PC-9 (cell line): Measurements from ENCODE around the gene PTOV1. TPM values are rescaled to one million over a fixed set of nuclear protein-coding genes. Genes with fewer than 3 reads are reported as not detected.

Experiments used
- BruUV-seq: library from RNA; stranded (reverse); fragments of 400-500 nt; replicated peaks from 2 replicates; lab custom pipeline; 2021; lab: Mats Ljungman, UMichigan
- CTCF ChIA-PET: fragments of 300-600 bp; sonication (Branson Sonifier 250); formaldehyde crosslinking; loops from one replicate; lab custom pipeline; 2022; ENCODE audit warnings: antibody characterized with exemption; lab: Charles Lee
- POLR2A ChIA-PET: fragments of 300-600 bp; sonication (Branson Sonifier 250); formaldehyde crosslinking; loops from one replicate; lab custom pipeline; 2022; ENCODE audit warnings: antibody characterized with exemption; ENCODE audit not compliant: unreplicated experiment; lab: Charles Lee
- DNase-seq, 2 experiments: peaks; one replicate each; pipeline versions ENCODE4 v3.0.0 to v3.0.0-alpha.2; 2015 to 2022; ENCODE audit warnings: mixed read lengths in 1 of 2
- H2AFZ ChIP-seq: fragments of 200-600 bp; sonication (generic); 2 replicates; pipeline ENCODE4 v1.8.1; 2017; ENCODE audit warnings: antibody characterized with exemption
- H3F3A ChIP-seq: fragments of 200-600 bp; sonication (generic); 2 replicates; pipeline ENCODE4 v1.8.1; 2017; ENCODE audit warnings: antibody characterized with exemption, mild to moderate bottlenecking, low read depth; ENCODE audit not compliant: insufficient read depth
- H3K27ac ChIP-seq: fragments of 200-600 bp; sonication (generic); 2 replicates; pipeline ENCODE4 v1.6.1; 2016; ENCODE audit warnings: mixed run types
- H3K27me3 ChIP-seq: fragments of 200-600 bp; sonication (generic); 2 replicates; pipeline ENCODE4 v1.6.1; 2016; ENCODE audit warnings: low read depth, mixed run types; ENCODE audit not compliant: insufficient read depth
- H3K36me3 ChIP-seq: fragments of 200-600 bp; sonication (generic); 2 replicates; pipeline ENCODE4 v1.6.1; 2016; ENCODE audit warnings: low read depth, mixed run types
- H3K4me1 ChIP-seq: fragments of 200-600 bp; sonication (generic); replicated peaks from 2 replicates; pipeline ENCODE4 v1.6.1; 2016; ENCODE audit warnings: mixed run types; ENCODE audit not compliant: insufficient read depth
- H3K4me2 ChIP-seq: fragments of 200-600 bp; sonication (generic); 2 replicates; pipeline ENCODE4 v1.6.1; 2017; ENCODE audit warnings: mixed run types
- H3K4me3 ChIP-seq: fragments of 200-600 bp; sonication (generic); 2 replicates; pipeline ENCODE4 v1.6.1; 2016; ENCODE audit warnings: mixed run types
- H3K79me2 ChIP-seq: fragments of 200-600 bp; sonication (generic); 2 replicates; pipeline ENCODE4 v1.6.1; 2017; ENCODE audit warnings: low read depth, mixed run types
- H3K9me2 ChIP-seq: fragments of 200-600 bp; sonication (generic); 2 replicates; pipeline ENCODE4 v1.8.1; 2017; ENCODE audit warnings: mild to moderate bottlenecking; ENCODE audit not compliant: insufficient read depth
- H3K9me3 ChIP-seq: fragments of 200-600 bp; sonication (generic); 2 replicates; pipeline ENCODE4 v1.8.1; 2016; ENCODE audit warnings: low read depth; ENCODE audit not compliant: insufficient read depth
- H4K20me1 ChIP-seq: fragments of 200-600 bp; sonication (generic); 2 replicates; pipeline ENCODE4 v1.8.1; 2017; ENCODE audit not compliant: insufficient read depth
- EZH2 ChIP-seq: fragments of 200-600 bp; sonication (generic); IDR thresholded peaks from 2 replicates; pipeline ENCODE4 v1.8.0; 2017; ENCODE audit warnings: antibody characterized with exemption, low read depth
- intact Hi-C: fragments of 100-400 bp; cut with micrococcal nuclease; formaldehyde crosslinking; loops from one replicate; pipeline ENCODE4 v1.10.0; 2022; ENCODE audit not compliant: unreplicated experiment
- total RNA-seq: library from RNA; stranded (reverse); gene quantifications from 2 replicates; pipeline ENCODE4 v1.2.3, GENCODE V29; 2021
- TF ChIP-seq, protein P1 (sequence below): fragments of 200-600 bp; sonication (generic); conservative IDR thresholded peaks from 2 replicates; pipeline ENCODE4 v1.6.1; 2017; ENCODE audit warnings: mixed run types, antibody characterized with exemption, mild to moderate bottlenecking, moderate library complexity

Gene PTOV1
- total RNA-seq, 1 experiment from 2014 or later, result 155 TPM

DNA sequence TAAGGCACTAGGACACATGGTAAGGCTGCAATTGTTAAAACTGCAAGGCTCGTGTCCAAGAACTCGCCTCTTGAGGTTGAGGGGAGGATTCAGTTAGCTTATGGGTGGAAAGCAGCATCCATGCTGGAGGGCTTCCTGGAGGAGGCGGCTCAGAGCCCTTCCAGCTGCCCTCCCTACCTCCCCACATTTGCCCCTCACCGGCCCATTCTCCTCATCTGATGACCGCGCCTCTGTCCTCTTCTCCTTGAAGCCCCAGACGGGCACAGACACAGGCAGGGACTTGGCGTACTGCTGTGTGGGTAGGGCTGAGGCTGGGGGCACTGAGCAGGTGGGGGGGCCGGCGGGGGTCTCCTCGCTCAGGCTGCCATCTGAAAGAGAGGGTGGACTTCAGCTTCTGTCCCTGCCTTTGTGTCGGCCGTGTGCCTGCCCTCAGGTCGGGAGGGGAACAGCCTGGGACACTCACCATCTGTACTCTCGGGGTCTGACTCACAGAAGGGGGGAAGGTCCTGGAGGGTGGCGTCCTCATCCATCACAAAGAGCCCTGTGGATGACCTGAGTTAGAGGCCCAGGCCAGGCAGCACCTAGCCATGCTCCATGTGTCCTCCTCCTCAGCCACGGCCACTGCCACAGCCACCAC, 20.5 kb downstream of the PTOV1 start:
- H3K79me2 ChIP-seq, result peaks cover 41% of the 10 kb centered on the region

DNA sequence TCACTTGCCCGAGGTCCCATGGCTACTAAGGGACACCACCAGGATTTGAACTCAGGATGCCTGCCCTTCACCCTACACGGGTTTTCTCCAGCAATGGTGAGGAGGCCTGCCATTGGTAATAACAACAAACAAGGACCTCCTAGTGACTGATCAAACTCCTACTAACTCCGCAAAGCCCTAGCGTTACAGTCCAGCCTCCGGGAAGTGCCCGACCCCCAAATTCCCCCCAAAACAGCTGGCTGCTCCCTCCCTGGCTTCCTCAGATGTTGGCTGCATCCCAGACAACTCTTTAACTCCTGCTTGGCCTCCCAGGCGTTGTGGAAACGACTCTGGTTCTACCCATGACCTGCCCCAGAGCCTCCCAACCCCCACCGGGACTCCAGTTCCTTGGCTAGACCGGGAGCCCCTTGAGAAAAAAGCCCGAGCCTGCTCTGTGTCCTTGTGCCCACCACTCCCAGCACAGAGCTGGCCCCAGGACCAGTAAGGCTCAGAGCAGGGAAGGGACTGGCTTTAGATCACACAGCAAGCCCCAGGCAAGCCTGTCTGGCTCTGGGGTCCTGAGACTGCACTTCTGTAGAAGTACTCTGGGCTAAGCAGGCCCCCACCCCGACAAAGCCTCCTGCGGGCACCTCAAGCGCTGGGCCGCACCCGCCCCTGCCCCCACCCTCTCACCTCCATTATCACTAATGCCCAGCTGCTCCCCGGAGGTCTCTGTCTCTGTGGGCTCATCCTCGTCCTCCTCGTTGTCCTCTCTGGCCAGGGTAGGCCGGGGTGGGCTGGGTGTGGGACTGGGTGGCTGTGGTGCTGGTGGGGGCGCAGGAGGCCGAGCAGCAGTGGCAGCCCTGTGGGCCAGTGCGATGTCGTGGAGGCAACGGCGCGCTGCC, 21.5 kb downstream of the PTOV1 start:
- H3K36me3 ChIP-seq, result 0 out of 2 replicates have a peak, but pooled peaks cover 8% of the 10 kb centered on the region
- POLR2A ChIA-PET, result no interaction called here
- no peak overlapping the region for H3K4me2 ChIP-seq
- no TSS peak for BruUV-seq
- H3K79me2 ChIP-seq, result peaks cover 37% of the 10 kb centered on the region
- no peak for TF ChIP-seq EZH2
- TF ChIP-seq, protein P1, sequence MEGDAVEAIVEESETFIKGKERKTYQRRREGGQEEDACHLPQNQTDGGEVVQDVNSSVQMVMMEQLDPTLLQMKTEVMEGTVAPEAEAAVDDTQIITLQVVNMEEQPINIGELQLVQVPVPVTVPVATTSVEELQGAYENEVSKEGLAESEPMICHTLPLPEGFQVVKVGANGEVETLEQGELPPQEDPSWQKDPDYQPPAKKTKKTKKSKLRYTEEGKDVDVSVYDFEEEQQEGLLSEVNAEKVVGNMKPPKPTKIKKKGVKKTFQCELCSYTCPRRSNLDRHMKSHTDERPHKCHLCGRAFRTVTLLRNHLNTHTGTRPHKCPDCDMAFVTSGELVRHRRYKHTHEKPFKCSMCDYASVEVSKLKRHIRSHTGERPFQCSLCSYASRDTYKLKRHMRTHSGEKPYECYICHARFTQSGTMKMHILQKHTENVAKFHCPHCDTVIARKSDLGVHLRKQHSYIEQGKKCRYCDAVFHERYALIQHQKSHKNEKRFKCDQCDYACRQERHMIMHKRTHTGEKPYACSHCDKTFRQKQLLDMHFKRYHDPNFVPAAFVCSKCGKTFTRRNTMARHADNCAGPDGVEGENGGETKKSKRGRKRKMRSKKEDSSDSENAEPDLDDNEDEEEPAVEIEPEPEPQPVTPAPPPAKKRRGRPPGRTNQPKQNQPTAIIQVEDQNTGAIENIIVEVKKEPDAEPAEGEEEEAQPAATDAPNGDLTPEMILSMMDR, result no peak
- CTCF ChIA-PET, result no interaction called here
- intact Hi-C loops, result no loop called here
- H4K20me1 ChIP-seq, result peaks cover 23% of the 10 kb centered on the region
- H2AFZ ChIP-seq, result no peak overlapping the region
- H3F3A ChIP-seq, result peaks cover 40% of the 10 kb centered on the region
- H3K4me3 ChIP-seq, result no peak overlapping the region
- no peaks in the 10 kb centered on the region for H3K9me2 ChIP-seq
- peaks cover 27% of the 10 kb centered on the region for H3K4me1 ChIP-seq
- no peak overlapping the region for H3K27ac ChIP-seq
- no peaks in the 10 kb centered on the region for H3K27me3 ChIP-seq
- H3K9me3 ChIP-seq, result no peaks in the 10 kb centered on the region
- no peak for DNase-seq

More for the DNA sequence above, 20.5 kb downstream of the PTOV1 start:
- Histone ChIP-seq H3K4me3 (no peak overlapping the region), H2AFZ (no peak overlapping the region), H4K20me1 (peaks cover 26% of the 10 kb centered on the region), H3K27me3 (no peaks in the 10 kb centered on the region), H3K9me2 (no peaks in the 10 kb centered on the region), H3K36me3 (0 out of 2 replicates have a peak, but pooled peaks cover 8% of the 10 kb centered on the region), H3K4me2 (no peak overlapping the region), H3K4me1 (peaks cover 28% of the 10 kb centered on the region), H3K27ac (no peak overlapping the region), H3K9me3 (no peaks in the 10 kb centered on the region), H3F3A (peaks cover 48% of the 10 kb centered on the region)
- POLR2A ChIA-PET, result no interaction called here
- no peak for TF ChIP-seq EZH2
- TF ChIP-seq, protein P1, result no peak
- CTCF ChIA-PET, result no interaction called here
- intact Hi-C loops, result no loop called here
- BruUV-seq, result no TSS peak
- no peak for DNase-seq

DNA sequence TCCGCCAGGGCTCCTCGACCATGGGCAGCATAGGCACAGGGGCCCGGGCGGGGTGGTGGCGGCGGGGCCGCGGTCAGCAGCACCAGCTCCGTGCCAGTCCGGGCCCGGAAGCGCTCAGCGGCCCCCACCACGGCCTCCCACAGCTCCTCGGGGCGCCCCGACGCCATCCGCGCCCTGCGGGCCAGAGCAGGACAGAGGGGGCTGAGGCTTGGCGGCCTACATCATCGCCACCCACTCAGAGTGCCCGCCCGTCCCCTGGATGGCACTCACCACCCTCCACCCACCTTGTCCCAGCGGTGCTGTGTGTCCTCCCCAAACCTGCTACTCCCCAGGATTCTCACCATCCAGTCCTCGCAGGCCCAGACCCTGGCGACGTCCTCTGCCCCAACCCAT, 22.2 kb downstream of the PTOV1 start:
- H3K9me3 ChIP-seq, result no peaks in the 10 kb centered on the region
- H3K27ac ChIP-seq, result no peak overlapping the region
- no peak for DNase-seq
- CTCF ChIA-PET, result no interaction called here
- H2AFZ ChIP-seq, result no peak overlapping the region
- TF ChIP-seq, protein P1, result no peak
- no peak for TF ChIP-seq EZH2
- H3F3A ChIP-seq, result peaks cover 33% of the 10 kb centered on the region
- no peak overlapping the region for H3K4me2 ChIP-seq
- H3K4me3 ChIP-seq, result no peak overlapping the region
- 0 out of 2 replicates have a peak, but pooled peaks cover 8% of the 10 kb centered on the region for H3K36me3 ChIP-seq
- POLR2A ChIA-PET, result no interaction called here
- peaks cover 23% of the 10 kb centered on the region for H4K20me1 ChIP-seq
- no peaks in the 10 kb centered on the region for H3K27me3 ChIP-seq
- no TSS peak for BruUV-seq
- intact Hi-C loops, result no loop called here
- H3K9me2 ChIP-seq, result no peaks in the 10 kb centered on the region
- peaks cover 25% of the 10 kb centered on the region for H3K4me1 ChIP-seq
- H3K79me2 ChIP-seq, result peaks cover 38% of the 10 kb centered on the region
